ES-I3 (cell line): Measurements from ENCODE around the gene BLOC1S3.

Source experiments
- H3K36me3 ChIP-seq: 2 replicates; pipeline ENCODE4 v1.6.1; 2013; ENCODE audit warnings: mild to moderate bottlenecking, low read length, control low read depth, moderate library complexity; ENCODE audit not compliant: insufficient read depth
- H3K4me1 ChIP-seq: 2 replicates; pipeline ENCODE4 v1.6.1; 2013; ENCODE audit warnings: mild to moderate bottlenecking, control low read depth, low read length; ENCODE audit not compliant: insufficient read depth
- H3K9ac ChIP-seq: 2 replicates; pipeline ENCODE4 v1.6.1; 2013; ENCODE audit warnings: low read depth, mild to moderate bottlenecking, low read length, moderate library complexity
- H3K9me3 ChIP-seq: 2 replicates; pipeline ENCODE4 v1.6.1; 2013; ENCODE audit warnings: mild to moderate bottlenecking, low read length, moderate library complexity; ENCODE audit not compliant: control insufficient read depth, insufficient read depth

Gene BLOC1S3, protein sequence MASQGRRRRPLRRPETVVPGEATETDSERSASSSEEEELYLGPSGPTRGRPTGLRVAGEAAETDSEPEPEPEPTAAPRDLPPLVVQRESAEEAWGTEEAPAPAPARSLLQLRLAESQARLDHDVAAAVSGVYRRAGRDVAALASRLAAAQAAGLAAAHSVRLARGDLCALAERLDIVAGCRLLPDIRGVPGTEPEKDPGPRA

DNA sequence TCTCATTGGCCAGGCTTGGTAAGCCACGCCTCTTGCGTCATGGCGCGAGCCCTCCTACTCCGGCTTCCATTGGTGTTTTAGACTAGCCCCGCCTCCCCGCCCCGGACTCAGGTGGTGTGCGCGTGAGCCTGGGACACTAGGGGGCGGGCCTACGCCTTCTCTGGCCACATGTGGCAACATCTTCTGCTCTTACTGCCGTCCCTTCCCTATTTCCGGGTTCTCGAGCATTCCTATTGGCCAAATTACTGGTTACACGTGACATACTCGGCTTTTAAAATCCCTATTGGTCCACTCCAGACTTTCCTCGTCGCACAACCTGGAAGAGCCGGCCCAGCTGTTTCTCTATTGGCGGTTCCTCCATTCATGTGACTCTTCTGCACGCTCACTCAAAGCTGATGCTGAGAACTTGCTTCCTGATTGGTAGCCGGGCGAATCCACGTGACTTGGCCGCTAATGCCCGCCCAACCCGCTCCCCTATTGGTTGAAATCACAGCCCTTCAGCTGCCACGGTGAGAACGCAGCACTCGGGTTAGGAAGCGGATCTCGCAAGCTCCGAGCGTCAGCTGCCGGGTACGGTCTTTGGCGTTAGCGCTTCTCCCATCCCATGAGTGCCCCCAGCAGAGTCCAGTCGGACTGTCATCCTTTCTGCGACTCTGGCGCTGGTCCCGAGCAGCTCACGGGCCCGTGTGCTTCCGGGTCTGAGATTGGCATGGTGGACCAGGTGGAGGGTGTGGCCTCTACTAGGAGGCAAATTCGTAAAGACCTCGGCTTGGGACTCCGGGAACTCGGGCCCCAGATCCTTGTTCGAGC is at the start of gene BLOC1S3:
Gene BLOC1S3 (plus strand): TSS at position 523 of the 810 bp plus-strand sequence. CDS start 513 bp downstream, outside the sequence.
- H3K9ac ChIP-seq = peak within 1 kb of the TSS; percentile 93
- no peaks in the 10 kb centered on the region; the same call in 1 of the 2 replicates for H3K4me1 ChIP-seq
- H3K9me3 ChIP-seq = no peaks in the 10 kb centered on the region
- no peaks in the 10 kb centered on the region; the same call in 1 of the 2 replicates for H3K36me3 ChIP-seq

DNA sequence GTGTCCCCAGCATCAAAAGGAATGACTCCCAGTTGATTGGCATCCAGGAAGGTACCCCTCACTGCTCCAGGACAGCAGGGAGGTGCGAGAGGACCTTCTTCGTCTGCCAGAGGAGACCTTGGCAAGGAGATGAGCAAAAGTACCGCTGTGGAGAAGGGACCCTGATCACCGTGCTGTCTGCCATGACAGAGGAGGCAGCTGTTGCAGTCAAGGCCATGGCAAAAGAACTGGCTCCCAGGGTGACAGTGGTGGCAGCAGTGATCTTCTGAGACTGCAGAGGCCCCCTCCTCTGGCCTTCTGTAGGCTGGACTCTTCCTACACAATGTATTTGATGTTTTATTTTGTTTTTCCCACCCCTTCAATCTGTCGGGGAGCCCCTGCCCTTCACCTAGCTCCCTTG is 49.8 kb upstream of the BLOC1S3 start:
- Histone ChIP-seq H3K9me3 (no peaks in the 10 kb centered on the region), H3K36me3 (no peaks in the 10 kb centered on the region), H3K9ac (no peak overlapping the region), H3K4me1 (peaks cover 5% of the 10 kb centered on the region; the same call in 1 of the 2 replicates)

DNA sequence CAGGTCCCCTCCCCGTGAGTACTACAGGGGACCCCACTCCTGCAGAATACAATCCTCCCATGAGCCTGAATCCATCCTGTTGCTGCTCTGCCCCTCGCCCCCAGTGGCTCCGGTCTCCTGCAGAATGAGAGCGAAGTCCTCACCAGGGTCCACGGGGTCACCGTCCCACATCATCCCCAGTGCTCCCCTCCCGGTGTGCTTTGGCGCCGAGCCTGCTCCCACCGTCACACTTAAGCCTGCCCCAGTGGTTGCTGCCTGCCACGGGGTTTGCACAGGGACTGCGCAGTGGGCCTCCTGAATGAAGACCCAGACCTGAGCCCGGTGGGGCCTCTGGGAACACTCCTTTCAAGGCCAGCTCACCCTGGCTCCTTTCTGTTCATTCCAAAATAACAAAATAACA is 48.3 kb upstream of the BLOC1S3 start:
- H3K36me3 ChIP-seq = no peaks in the 10 kb centered on the region
- no peak overlapping the region for H3K9ac ChIP-seq
- H3K9me3 ChIP-seq = no peaks in the 10 kb centered on the region
- peaks cover 5% of the 10 kb centered on the region; the same call in 1 of the 2 replicates for H3K4me1 ChIP-seq

DNA sequence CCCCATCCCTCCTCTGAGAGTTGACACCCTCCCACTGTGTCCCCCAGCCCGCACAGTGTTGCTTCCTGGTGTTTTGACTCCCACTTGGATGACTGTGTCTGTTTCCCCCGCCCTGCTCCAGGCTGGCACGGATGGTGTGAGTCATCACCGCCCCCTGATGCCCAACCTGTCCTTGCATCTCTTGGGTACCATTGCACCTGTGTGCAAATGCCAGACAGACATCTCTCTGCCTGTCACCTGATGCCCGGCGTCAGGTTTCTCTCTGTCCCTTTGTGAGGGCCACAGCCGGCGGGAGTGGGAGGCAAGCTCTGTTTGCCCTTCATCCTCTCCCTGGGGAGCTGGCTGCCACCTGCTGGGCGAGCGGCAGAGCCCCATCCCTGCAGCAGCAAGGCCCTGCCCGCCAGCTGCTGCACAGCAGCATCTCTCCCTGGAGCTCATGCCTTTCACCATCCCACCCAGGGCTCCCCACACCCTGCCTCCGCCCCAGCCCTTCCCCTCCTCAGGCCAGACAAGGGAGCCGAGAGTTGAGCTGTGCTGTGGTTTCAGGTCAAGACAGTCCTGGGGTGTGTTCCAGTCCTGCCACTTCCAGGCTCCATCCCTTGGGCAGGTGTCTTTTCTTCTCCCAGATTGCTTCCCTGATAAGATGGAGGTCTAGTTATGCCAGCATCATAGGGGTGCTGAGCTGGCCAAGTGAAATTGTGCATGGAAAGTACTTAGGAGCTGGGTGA is 47.5 kb upstream of the BLOC1S3 start:
- Histone ChIP-seq H3K9me3 (no peaks in the 10 kb centered on the region), H3K4me1 (peaks cover 1% of the 10 kb centered on the region; the same call in 1 of the 2 replicates), H3K9ac (no peak overlapping the region), H3K36me3 (no peaks in the 10 kb centered on the region)

DNA sequence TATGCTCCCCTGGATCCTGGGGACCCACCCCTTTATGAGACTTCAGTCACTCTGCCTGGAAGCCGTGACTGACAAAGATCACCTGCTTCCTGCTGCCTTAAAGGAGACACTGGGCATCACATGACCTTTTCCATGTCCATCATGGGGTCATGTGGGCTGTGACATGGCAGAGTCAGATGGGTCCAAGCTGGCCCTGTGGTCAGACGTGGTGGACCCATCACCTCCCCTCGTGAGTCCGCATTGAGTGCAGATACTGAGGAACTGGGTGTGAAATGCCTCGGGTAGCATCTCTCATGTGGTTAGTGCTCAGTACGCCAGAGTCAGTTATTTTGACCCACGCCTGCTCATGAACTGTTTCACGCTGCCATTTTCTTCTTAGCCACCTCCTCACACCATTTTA is 44.9 kb upstream of the BLOC1S3 start:
- Histone ChIP-seq H3K36me3 (no peaks in the 10 kb centered on the region), H3K4me1 (peaks cover 11% of the 10 kb centered on the region; the same call in 1 of the 2 replicates), H3K9ac (no peak overlapping the region), H3K9me3 (no peaks in the 10 kb centered on the region)

DNA sequence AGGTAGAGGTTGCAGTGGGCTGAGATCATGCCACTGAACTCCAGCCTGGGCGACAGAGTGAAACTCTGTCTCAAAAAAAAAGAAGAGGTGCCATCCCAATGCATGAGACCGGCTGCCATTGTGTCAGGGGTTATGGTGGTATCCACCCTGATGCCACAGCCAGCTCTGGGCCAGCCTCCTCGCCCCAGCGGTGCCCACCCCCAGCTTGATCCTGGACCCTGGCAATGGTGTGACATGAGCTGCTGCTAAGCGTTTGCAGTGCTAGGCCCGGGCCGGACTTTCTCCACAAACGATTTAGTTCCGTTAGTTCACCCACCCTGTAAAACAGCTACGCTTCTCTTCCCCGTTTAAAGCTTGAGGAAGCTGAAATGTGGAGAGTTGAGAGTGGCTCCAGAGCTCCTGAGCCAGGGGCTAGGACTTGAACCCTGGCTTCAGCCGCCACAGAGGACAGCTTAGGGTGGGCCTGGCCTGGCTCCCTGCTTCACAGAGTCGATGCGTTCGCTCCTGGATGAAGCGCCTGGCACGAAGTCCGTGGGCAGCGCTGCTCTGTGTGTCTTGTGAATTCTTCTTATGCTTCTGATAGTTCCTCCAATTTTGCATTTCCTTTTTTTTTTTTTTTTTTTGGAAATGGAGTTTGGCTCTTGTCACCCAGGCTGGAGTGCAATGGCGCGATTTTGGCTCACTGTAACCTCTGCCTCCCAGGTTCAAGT is 43.3 kb upstream of the BLOC1S3 start:
- H3K9ac ChIP-seq = no peak overlapping the region

DNA sequence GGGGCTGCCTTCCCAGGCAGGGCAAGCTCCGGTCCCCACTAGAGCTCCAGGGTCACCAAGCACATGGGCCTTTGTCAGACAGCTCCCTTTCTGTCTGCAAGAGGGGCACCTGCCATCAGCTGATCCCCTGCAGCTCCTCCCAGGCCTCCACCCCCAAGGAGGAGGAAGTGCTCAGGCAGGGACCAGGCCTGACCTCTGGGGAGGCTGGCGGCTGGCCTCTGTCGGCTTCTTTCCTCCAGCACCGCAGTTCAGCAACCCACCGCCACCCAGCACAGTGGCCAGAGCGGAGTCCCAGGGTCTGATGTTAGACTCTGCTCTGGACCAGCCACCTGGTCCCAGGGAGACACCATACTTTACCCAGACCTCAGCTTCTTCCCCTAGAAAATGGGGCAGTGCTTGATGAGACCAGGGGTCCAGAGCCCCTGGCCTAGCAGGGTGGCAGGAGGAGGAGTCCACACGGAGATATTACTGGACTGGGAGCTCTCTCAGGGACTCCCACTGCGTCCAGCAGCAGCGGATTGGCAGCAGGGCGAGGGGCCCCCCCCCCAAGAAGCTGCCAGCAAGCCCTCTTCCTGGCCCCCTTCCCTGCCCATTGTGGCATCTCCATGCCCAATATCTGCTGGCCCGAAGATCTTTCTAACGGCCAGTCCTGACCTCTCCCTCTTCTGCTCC is 41.9 kb upstream of the BLOC1S3 start:
- H3K9me3 ChIP-seq = no peaks in the 10 kb centered on the region
- H3K9ac ChIP-seq = no peak overlapping the region
- peaks cover 11% of the 10 kb centered on the region; the same call in 1 of the 2 replicates for H3K4me1 ChIP-seq
- H3K36me3 ChIP-seq = no peaks in the 10 kb centered on the region

More for the DNA sequence above, 43.3 kb upstream of the BLOC1S3 start:
- Histone ChIP-seq H3K36me3 (no peaks in the 10 kb centered on the region), H3K9me3 (no peaks in the 10 kb centered on the region), H3K4me1 (peaks cover 11% of the 10 kb centered on the region; the same call in 1 of the 2 replicates)

DNA sequence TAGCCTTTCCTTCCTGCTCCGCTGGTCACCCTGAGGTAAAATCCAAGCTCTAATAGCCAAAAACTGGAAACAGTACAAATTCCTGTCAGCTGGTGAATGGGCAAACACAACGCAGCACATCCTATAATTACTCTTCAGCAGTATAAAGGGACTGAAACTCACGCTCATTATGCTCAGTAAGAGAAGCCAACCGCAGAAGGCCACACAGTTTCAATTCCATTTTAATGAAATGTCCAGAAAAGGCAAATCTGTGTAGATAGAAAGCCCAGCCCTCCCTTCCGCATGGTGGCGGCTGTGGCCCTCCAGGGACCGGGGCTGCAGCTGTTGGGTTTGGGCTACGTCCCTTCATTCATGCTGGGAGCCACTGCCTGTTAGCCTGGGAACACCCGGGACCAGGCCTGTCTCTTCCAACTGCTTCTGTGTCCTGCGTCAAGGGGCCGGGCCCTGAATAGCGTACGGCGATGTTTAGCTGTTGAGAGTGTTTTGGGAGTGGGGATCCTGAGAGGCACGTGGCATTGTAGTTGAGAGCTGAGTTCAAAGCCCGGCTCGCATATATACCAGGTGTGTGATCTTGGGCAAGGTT is 41.3 kb upstream of the BLOC1S3 start:
- Histone ChIP-seq H3K9me3 (no peaks in the 10 kb centered on the region), H3K9ac (no peak overlapping the region), H3K4me1 (peaks cover 11% of the 10 kb centered on the region; the same call in 1 of the 2 replicates), H3K36me3 (no peaks in the 10 kb centered on the region)

DNA sequence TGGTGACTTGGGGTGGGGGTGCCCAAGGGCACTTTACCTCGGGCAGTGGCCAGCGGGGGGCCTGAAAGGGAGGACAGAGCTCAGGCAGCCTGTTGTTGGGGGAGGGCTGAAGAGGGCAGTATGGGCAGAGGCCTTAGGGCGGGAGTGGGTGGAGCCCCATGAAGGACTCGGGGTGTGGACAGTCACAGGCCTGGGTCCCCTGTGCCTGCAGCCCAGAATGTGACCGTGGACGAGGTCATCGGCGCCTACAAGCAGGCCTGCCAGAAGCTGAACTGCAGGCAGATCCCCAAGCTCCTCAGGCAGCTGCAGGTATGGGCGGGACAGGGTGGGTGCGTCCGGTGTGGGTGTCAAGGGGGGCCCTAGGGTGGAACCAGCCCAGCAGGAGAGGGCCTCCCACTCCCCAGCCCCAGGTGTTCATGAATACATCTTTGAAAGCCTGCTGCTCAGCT is 40.3 kb upstream of the BLOC1S3 start:
- peaks cover 11% of the 10 kb centered on the region; the same call in 1 of the 2 replicates for H3K4me1 ChIP-seq
- no peaks in the 10 kb centered on the region for H3K9me3 ChIP-seq
- H3K9ac ChIP-seq = no peak overlapping the region
- no peaks in the 10 kb centered on the region for H3K36me3 ChIP-seq

DNA sequence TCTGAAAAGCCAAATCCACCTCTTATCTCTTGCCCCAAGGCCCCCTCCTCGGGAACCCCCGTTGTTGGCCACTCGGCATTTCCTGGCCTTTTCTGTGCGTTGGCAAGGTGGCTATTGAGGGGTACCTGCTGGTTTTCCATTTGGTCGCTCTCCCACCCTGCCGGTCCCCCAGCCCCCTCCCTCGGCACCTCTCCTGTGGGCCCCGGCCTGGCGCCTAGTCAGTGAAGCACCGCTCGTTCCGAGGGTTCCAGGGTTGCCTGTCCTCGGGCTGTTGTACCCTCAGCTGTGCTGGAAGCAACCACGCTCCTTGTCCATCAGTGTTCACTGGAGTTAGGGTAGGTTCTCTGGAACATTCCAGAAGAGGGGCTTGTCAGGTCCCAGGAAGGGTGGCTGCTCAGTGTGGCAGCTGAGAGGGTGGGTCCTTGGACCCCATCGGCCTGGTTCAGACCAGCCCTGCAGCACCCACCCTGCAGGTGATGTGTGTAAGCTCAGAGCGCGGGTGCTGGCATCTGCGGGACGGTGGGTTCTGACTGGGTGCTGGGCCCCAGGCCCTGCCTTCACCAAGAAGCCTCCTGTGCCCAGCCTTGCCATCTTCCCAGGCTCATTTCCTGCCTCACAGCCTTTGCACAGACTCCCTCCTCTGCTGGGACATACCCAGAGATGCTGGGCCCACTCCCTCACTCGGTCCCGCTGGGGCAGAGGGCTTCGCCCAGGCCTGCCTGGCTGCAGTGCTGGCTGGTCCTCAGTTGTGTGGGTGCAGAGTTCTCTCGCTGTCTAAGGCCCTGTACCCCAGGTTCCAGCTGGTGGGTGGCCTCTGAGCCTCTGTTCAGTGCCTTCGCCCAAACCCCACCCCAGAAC is 39.1 kb upstream of the BLOC1S3 start:
- Histone ChIP-seq H3K36me3 (no peaks in the 10 kb centered on the region), H3K4me1 (peaks cover 11% of the 10 kb centered on the region; the same call in 1 of the 2 replicates), H3K9me3 (no peaks in the 10 kb centered on the region), H3K9ac (no peak overlapping the region)

DNA sequence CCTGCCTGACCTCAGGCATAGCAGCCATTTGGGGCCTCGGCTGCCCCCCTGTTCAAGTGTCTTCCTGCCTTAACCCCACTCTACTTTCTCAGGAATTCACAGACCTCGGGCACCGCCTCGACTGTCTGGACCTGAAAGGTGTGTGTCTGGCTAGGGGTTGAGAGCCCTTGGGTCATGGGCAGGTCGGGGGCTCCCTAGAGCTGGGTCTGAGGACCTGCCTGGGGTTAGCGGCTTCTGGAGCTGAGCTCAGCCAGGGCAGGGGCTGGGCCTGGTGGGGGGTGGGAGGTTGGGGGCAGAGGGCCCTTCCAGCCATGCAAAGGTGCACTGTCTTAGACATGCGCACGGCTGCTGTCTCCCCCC is 38.5 kb upstream of the BLOC1S3 start:
- H3K9me3 ChIP-seq = no peaks in the 10 kb centered on the region
- peaks cover 11% of the 10 kb centered on the region; the same call in 1 of the 2 replicates for H3K4me1 ChIP-seq
- H3K9ac ChIP-seq = no peak overlapping the region
- H3K36me3 ChIP-seq = peaks cover 3% of the 10 kb centered on the region; the same call in 1 of the 2 replicates

DNA sequence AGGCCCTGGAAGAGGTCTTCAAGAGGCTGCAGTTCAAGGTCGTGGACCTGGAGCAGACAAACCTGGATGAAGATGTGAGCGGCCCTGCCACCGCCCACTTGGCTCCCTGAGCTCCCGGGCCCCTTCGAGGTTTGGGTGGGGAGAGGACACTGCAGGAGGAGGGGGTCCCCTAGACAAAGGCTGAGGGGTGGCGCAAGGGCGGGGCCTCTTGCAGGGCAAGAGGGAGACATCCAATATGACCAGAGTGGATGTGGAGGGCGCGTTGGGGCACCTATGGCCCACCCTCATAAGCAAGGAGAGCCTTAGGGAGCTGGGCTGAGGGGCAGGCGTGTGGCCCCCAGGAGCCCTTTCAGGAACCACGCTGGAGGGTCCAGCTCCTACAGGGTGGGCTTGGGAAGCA is 38.1 kb upstream of the BLOC1S3 start:
- Histone ChIP-seq H3K9me3 (no peaks in the 10 kb centered on the region), H3K36me3 (peaks cover 3% of the 10 kb centered on the region; the same call in 1 of the 2 replicates), H3K4me1 (peaks cover 11% of the 10 kb centered on the region; the same call in 1 of the 2 replicates), H3K9ac (no peak overlapping the region)
